DND-41 (cell line): ENCODE measurements around the gene RNU6-8.

Source experiments
- ATAC-seq: fragments of 200-7000 bp; cut with Tn5 transposase; 3 replicates; pipeline ENCODE4 v1.9.1; 2021; ENCODE audit warnings: low read depth; ENCODE audit not compliant: insufficient read depth
- DNase-seq: peaks from one replicate; pipeline ENCODE4 v3.0.0-alpha.2; 2020
- H2AFZ ChIP-seq: 2 replicates; pipeline ENCODE4 v1.6.0; 2012; ENCODE audit warnings: low read depth, low read length
- H3K27ac ChIP-seq: 2 replicates; pipeline ENCODE4 v1.5.1; 2012; ENCODE audit warnings: low read length, inconsistent platforms
- H3K27me3 ChIP-seq: fragments of 200-600 bp; sonication (generic); 2 replicates; pipeline ENCODE4 v1.6.0; 2012; ENCODE audit warnings: low read length, mild to moderate bottlenecking, inconsistent platforms; ENCODE audit not compliant: insufficient read depth, poor library complexity
- H3K36me3 ChIP-seq: 2 replicates; pipeline ENCODE4 v1.5.1; 2012; ENCODE audit warnings: low read length, inconsistent platforms; ENCODE audit not compliant: insufficient read depth
- H3K4me1 ChIP-seq: 2 replicates; pipeline ENCODE4 v1.5.1; 2012; ENCODE audit warnings: mild to moderate bottlenecking, low read length; ENCODE audit not compliant: insufficient read depth
- H3K4me2 ChIP-seq: 2 replicates; pipeline ENCODE4 v1.6.0; 2012; ENCODE audit warnings: mild to moderate bottlenecking, moderate library complexity, low read length, inconsistent platforms; ENCODE audit not compliant: insufficient read depth
- H3K4me3 ChIP-seq, 2 experiments: fragments of 200-600 bp in 1 of 2; shearing (Covaris generic) in 1 of 2; 2 replicates each; pipeline ENCODE4 v1.5.1; 2012 to 2016; ENCODE audit warnings: inconsistent platforms in 2 of 2, low read length in 2 of 2, mild to moderate bottlenecking in 2 of 2, low read depth in 1 of 2, moderate library complexity in 1 of 2
- H3K79me2 ChIP-seq: 2 replicates; pipeline ENCODE4 v1.6.0; 2012; ENCODE audit warnings: low read length, inconsistent platforms; ENCODE audit not compliant: insufficient read depth
- H3K9ac ChIP-seq: 2 replicates; pipeline ENCODE4 v1.6.0; 2012; ENCODE audit warnings: low read depth, mild to moderate bottlenecking, inconsistent platforms, low read length, moderate library complexity
- H3K9me3 ChIP-seq: 2 replicates; pipeline ENCODE4 v1.5.1; 2012; ENCODE audit warnings: low read length, moderate library complexity, mild to moderate bottlenecking, inconsistent platforms; ENCODE audit not compliant: insufficient read depth, severe bottlenecking
- H4K20me1 ChIP-seq: 2 replicates; pipeline ENCODE4 v1.6.0; 2012; ENCODE audit warnings: low read length; ENCODE audit not compliant: insufficient read depth
- CTCF ChIP-seq: IDR thresholded peaks from 2 replicates; pipeline ENCODE4 v1.5.1; 2012; ENCODE audit warnings: borderline replicate concordance, low read length, moderate library complexity, mild to moderate bottlenecking; ENCODE audit not compliant: poor library complexity, severe bottlenecking; ENCODE audit errors: extremely low read depth
- EZH2 ChIP-seq: IDR thresholded peaks from 3 replicates; pipeline ENCODE4 v1.6.1; 2012; ENCODE audit warnings: borderline replicate concordance, low read depth, mild to moderate bottlenecking, moderate library complexity, low read length, inconsistent platforms; ENCODE audit not compliant: severe bottlenecking

RNU6-8 gene

DNA sequence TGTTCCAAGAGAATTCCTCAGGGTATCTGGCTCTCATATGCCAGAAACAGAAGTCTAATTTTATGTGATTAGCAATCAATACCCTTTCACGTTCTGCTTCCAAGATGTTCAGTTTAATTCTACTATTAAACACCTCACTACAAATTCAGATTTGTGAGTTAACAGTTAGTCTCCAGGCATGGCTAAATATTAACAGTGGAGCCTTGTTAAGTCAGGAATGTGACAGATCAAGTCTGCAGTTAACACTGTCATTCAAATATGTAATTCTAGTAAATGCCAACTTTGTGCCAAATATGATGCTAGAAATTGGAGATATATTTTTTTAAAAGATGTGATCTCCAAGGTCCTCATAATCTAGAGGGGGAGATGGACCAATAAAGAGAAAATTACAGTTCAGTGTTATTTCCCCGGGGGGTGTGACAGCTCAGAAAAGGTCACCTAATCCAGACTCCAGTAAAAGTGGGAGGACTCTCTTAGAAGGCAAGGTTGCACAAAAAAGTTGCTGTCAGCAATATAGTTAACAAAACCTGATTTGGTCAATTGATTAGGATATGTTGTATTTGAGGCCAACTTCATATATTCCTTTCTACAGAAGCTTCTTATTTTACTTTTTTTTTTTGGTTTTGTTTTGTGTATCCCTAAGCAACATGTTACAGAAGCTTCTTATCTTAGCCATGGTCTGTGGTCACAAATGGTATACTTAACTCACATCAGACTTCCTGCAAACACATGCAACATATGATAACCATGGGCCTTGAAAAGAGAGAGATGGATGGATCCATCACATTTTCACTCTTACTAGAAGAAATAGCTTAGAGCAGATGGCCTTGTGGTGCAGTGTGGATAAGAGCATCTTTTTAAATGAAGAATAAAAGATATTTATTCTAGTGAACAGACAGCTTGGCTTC, 19.7 kb downstream of the RNU6-8 start:
- no peak overlapping the region for H2AFZ ChIP-seq
- ATAC-seq (no peak), DNase-seq (no peak)
- H3K4me2 ChIP-seq = no peak overlapping the region
- H3K79me2 ChIP-seq = no peaks in the 10 kb centered on the region
- no peak overlapping the region for H3K27ac ChIP-seq
- no peak overlapping the region for H3K4me3 ChIP-seq
- H3K9me3 ChIP-seq = peaks cover 2% of the 10 kb centered on the region
- no peaks in the 10 kb centered on the region for H3K27me3 ChIP-seq
- H3K4me1 ChIP-seq = no peaks in the 10 kb centered on the region
- TF ChIP-seq CTCF (no peak), EZH2 (no peak)
- H3K36me3 ChIP-seq = no peaks in the 10 kb centered on the region
- H4K20me1 ChIP-seq = no peaks in the 10 kb centered on the region
- no peak overlapping the region for H3K9ac ChIP-seq

- Histone ChIP-seq H3K27me3 (no peaks in the 10 kb centered on the region), H3K4me1 (no peaks in the 10 kb centered on the region; the same call in 1 of the 2 replicates), H3K79me2 (no peaks in the 10 kb centered on the region), H4K20me1 (no peaks in the 10 kb centered on the region), H3K9me3 (no peaks in the 10 kb centered on the region), H3K27ac (no peak overlapping the region), H3K4me2 (no peak overlapping the region), H3K9ac (no peak overlapping the region), H3K4me3 (no peak overlapping the region), H2AFZ (no peak overlapping the region), H3K36me3 (no peaks in the 10 kb centered on the region)
- ATAC-seq (no peak), DNase-seq (no peak)
- no peak for TF ChIP-seq CTCF
- no peak for TF ChIP-seq EZH2
Measured at GRCh38 chr14:32171469-32171868, 31.6 kb downstream of the RNU6-8 start.

DNA sequence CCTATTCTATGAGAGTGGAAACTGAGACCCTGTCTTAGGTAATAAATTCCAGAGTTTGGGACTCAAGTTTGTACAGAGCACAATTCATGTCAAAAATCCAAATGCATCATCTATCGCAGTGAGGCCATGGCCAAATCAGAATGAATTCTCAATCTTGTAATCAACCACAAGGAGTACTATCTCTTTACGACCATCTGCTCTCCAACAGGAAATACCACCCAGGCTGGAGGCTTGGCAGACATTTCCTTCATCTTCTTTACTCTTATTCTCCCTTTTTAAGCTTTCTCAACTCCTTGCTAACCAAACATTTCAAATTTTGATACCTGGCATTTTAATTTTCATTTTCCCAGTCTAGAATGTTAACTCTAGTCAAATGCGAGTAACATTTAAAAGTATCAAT, 33.9 kb downstream of the RNU6-8 start:
- ATAC-seq (no peak), DNase-seq (no peak)
- Histone ChIP-seq H3K4me3 (no peak overlapping the region), H3K9ac (no peak overlapping the region), H3K36me3 (no peaks in the 10 kb centered on the region), H2AFZ (no peak overlapping the region), H4K20me1 (no peaks in the 10 kb centered on the region), H3K27me3 (no peaks in the 10 kb centered on the region), H3K9me3 (no peaks in the 10 kb centered on the region), H3K79me2 (no peaks in the 10 kb centered on the region), H3K4me1 (no peaks in the 10 kb centered on the region; the same call in 1 of the 2 replicates), H3K27ac (no peak overlapping the region), H3K4me2 (no peak overlapping the region)
- no peak for TF ChIP-seq CTCF
- no peak for TF ChIP-seq EZH2
